HCEC 1CT (cell line): ENCODE data around the gene C1orf232.

Experiments used
- DNase-seq: peaks from one replicate; pipeline ENCODE4 v3.0.0-alpha.2; 2017

Gene C1orf232

GRCh38 chr1:26168410-26169197, at the start of gene C1orf232:
Gene C1orf232, minus strand, starts transcription at chr1:26168963. Its CDS starts 464 bp downstream, at chr1:26168499.
- no peak for DNase-seq

DNA sequence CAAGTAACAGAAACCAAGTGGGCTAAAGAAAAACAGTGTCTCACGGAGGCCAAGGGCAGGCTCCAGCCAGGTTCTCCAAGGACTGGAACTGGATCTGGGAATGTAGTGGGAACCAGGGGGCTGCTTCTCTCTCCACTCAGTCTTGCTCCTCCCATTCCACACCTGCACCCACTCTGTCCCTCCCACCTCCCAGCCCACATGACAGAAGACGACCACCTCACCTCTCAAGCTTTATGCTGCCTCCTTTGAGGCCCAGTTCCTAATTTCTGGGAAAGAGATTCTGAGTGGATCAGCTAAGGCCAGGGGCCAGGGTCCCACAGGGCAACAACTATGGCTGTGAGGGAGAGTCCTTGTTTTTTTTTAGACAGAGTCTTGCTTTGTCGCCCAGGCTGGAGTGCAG, 46.5 kb upstream of the C1orf232 start:
- no peak for DNase-seq

DNA sequence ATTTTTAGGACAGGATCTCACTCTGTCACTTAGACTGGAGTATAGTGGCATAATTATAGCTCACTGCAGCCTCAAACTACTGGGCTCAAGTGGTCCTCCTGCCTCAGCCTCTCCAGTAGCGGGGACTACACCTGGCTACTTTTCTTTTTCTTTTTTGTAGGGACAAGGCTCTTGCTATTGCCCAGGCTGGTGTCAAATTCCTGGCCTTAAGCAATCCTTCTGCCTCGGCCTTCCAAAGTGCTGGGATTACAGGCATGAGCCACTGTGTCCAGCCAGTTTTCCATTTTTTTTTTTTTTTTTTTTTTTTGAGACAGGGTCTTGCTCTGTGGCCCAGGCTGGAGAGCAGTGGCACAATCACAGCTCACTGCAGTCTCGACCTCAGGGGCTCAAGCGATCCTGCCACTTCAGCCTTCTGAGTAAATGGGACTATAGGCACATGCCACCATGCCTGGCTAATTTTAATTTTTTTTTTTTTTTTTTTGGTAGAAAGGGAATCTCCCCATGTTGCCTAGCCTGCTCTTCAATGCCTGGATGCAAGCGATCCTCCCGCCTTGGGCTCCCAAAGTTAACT, 44.7 kb upstream of the C1orf232 start:
- no peak for DNase-seq

- DNase-seq: no peak
Observed at GRCh38 chr1:26212726-26213125, 44.0 kb upstream of the C1orf232 start.

GRCh38 chr1:26210147-26210870, 41.5 kb upstream of the C1orf232 start:
- no peak for DNase-seq

GRCh38 chr1:26203642-26204318, 35.0 kb upstream of the C1orf232 start:
- DNase-seq: no peak

GRCh38 chr1:26200413-26200812, 31.6 kb upstream of the C1orf232 start:
- DNase-seq: no peak

DNA sequence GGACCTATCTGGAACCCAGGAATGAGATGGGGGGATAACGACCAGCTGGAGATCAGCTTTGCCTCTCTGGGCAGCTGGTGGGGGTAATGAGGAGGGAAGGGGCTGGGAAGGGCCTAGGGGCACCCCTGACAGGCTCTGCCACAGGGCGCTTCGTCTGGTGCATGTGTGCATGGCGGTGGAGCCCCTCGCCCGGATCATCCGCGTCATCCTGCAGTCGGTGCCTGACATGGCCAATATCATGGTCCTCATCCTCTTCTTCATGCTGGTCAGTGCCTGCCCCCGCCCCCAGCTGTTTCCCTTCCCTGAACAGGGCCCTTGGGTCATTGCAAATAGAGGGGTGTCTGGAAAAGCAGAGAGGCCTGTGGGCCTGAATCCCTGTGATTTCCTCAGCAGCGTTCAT, 29.1 kb upstream of the C1orf232 start:
- DNase-seq: no peak

DNA sequence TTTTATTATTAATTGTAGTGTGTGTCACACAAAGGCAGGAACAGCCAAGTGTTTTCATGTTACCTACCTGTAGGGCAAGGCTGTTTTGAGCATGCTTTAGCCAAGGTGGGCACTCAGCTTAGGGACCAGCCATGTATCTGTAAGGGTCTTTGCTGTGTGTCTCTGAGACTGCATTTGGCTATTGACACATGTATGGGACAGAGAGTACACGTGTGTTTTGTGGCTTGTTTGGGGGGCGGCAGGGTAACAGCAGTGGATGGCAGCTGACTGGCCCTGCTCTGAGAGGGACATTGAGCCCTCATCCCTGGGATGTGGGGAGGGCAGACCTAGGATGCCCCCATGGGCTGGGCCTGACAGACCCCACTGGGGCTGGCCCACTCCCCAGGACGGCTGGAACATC, 28.5 kb upstream of the C1orf232 start:
- DNase-seq: no peak

DNA sequence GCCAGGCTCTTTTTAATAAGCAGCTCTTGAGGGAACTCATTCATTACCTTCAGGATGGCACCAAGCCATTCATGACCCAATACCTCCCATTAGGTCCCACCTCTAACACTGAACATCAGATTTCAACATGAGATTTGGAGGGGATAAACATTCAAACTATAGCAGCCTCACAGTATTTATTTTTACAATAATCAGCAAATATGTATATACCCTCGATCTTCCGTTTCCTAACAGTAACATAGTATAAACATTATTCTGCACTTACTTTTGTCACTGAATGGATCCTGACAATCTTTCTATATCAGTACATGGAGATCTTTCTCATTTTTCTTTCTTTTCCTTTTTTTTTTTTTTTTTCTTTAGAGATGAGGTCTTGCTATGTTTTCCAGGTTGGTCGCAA, 27.0 kb upstream of the C1orf232 start:
- no peak for DNase-seq

- DNase-seq: no peak
Observed at GRCh38 chr1:26191739-26192138, 23.0 kb upstream of the C1orf232 start.

GRCh38 chr1:26190373-26190987, 21.7 kb upstream of the C1orf232 start, which contains the start of gene CATSPER4:
Gene CATSPER4, plus strand, starts transcription at chr1:26190602. Its CDS starts 26 bp downstream, at chr1:26190628.
- no peak for DNase-seq

GRCh38 chr1:26189751-26190275, 21.1 kb upstream of the C1orf232 start:
- no peak for DNase-seq

- no peak for DNase-seq
Observed at GRCh38 chr1:26189331-26189730, 20.6 kb upstream of the C1orf232 start.

- no peak for DNase-seq
Observed at GRCh38 chr1:26188477-26188876, 19.7 kb upstream of the C1orf232 start.

GRCh38 chr1:26187882-26188281, 19.1 kb upstream of the C1orf232 start:
- DNase-seq: no peak

DNA sequence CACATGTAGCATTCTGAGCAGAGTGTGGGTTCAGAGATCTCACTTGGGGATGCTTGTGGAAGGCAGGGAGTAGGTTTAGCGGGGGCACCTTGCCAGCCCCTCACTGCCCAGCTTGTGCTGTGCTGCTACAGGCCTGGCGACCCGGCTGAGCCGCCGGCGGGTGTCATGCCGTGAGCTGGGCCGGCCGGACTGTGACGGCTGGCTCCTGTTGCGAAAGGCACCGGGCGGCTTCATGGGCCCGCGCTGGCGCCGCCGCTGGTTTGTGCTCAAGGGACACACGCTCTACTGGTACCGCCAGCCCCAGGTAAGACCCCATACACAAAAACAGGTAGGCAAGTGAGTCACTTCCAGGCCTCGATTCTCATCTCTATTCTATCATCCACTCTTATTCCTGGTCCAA, 16.1 kb upstream of the C1orf232 start:
- DNase-seq: no peak

DNA sequence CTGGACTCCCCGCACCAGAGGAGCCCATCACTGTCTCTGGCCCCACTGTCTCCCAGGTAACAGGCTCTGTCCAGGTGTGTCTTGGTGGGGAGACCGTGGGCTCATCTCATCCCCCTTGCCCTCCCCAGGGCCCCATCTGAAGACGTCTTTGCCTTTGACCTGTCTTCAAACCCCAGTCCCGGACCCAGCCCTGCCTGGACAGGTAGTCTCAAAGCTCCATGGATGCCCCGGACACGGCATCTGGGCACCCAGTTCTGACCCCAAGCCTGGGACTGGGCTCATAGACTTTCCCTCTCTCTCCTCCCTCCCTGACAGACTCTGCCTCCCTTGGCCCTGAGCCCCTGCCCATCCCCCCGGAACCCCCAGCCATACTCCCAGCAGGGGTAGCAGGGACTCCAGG, 15.3 kb upstream of the C1orf232 start:
- DNase-seq: no peak

GRCh38 chr1:26182383-26182696, 13.6 kb upstream of the C1orf232 start:
- DNase-seq: no peak

GRCh38 chr1:26181586-26182382, 13.0 kb upstream of the C1orf232 start:
- no peak for DNase-seq

DNA sequence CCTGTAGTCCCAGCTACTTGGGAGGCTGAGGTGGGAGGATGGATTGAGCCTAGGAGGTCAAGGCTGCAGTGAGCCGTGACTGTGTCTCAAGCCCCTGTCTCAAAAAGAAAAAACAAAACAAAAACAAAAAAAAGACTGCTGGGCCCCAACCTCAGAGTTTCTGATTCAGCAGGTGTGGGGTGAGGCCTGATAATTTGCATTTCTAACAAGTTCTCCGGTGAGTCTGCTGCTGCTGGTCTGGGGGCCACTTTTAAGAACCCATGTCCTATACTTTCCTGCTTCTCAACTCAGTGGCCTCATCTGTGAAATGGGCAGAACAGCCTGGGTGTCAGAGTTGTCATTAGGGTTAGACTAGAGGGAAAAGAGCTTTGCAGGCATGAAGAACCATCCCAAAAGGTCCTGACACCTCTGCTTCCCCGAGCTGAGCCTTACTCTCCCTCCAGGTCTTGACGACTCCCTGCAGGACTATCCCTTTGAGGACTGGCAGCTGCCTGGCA, 11.3 kb upstream of the C1orf232 start:
- no peak for DNase-seq

DNA sequence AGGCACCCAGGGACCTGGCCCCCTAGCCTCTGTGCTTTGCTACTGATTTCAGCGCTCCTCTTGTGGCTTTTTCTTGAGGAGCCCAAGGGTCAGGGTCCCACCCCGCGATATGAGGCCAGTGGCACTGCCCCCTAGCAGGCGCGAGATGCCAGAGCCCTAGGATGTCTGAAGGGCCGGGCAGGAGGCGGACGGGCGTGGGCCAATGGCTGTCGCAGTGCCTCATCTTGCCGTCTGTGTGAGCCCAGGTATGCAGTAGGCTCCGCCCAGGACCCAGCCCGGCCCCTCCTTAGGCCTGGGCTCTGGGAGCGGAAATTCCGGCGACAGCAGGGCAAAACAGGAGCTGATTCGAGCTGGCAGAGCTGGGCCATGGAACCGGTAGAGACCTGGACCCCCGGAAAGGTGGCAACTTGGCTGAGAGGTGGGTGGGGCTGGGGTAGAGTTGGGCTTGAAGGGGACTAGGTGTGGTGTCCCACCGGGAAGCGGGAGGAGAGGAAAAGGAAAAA, 8.5 kb upstream of the C1orf232 start, which contains the start of gene CNKSR1:
Gene CNKSR1, plus strand, starts transcription at position 310 of the 503 bp plus-strand sequence. Its CDS starts 57 bp downstream, at position 367.
- DNase-seq: no peak
